Parathyroid adenoma (tissue), 2 donors: Measurements from ENCODE around the gene PHYHIPL.

ENCODE experiments used
- H2AFZ ChIP-seq: fragments of 300-600 bp; sonication (generic); one replicate; pipeline ENCODE4 v1.7.0; 2017; ENCODE audit warnings: antibody characterized with exemption, mild to moderate bottlenecking
- H3K27ac ChIP-seq: fragments of 300-600 bp; sonication (generic); one replicate; pipeline ENCODE4 v1.7.0; 2017
- H3K27me3 ChIP-seq: fragments of 300-600 bp; sonication (generic); one replicate; pipeline ENCODE4 v1.7.0; 2017; ENCODE audit warnings: low read length; ENCODE audit not compliant: control insufficient read depth, insufficient read depth
- H3K36me3 ChIP-seq: fragments of 300-600 bp; sonication (generic); one replicate; pipeline ENCODE4 v1.7.0; 2017; ENCODE audit warnings: low read length; ENCODE audit not compliant: control insufficient read depth, insufficient read depth
- H3K4me1 ChIP-seq: fragments of 300-600 bp; sonication (generic); one replicate; pipeline ENCODE4 v1.7.0; 2017; ENCODE audit warnings: control low read depth
- H3K4me2 ChIP-seq: fragments of 300-600 bp; sonication (generic); one replicate; pipeline ENCODE4 v1.7.0; 2017; ENCODE audit warnings: low read length
- H3K4me3 ChIP-seq: fragments of 300-600 bp; sonication (generic); one replicate; pipeline ENCODE4 v1.7.0; 2017; ENCODE audit warnings: low read depth, low read length
- H3K79me2 ChIP-seq: fragments of 300-600 bp; sonication (generic); one replicate; pipeline ENCODE4 v1.7.0; 2017; ENCODE audit warnings: control low read depth
- H3K9ac ChIP-seq: fragments of 300-600 bp; sonication (generic); one replicate; pipeline ENCODE4 v1.7.0; 2017; ENCODE audit warnings: mild to moderate bottlenecking
- H3K9me3 ChIP-seq: fragments of 300-600 bp; sonication (generic); one replicate; pipeline ENCODE4 v1.7.0; 2017; ENCODE audit warnings: low read length; ENCODE audit not compliant: control insufficient read depth
- TF ChIP-seq, protein P1 (sequence below): fragments of 300-600 bp; sonication (generic); IDR thresholded peaks from one replicate; pipeline ENCODE4 v1.7.0; 2017; ENCODE audit warnings: antibody characterized with exemption, mild to moderate bottlenecking
- donor health status: primary hyperparathyroidism.

PHYHIPL gene

DNA sequence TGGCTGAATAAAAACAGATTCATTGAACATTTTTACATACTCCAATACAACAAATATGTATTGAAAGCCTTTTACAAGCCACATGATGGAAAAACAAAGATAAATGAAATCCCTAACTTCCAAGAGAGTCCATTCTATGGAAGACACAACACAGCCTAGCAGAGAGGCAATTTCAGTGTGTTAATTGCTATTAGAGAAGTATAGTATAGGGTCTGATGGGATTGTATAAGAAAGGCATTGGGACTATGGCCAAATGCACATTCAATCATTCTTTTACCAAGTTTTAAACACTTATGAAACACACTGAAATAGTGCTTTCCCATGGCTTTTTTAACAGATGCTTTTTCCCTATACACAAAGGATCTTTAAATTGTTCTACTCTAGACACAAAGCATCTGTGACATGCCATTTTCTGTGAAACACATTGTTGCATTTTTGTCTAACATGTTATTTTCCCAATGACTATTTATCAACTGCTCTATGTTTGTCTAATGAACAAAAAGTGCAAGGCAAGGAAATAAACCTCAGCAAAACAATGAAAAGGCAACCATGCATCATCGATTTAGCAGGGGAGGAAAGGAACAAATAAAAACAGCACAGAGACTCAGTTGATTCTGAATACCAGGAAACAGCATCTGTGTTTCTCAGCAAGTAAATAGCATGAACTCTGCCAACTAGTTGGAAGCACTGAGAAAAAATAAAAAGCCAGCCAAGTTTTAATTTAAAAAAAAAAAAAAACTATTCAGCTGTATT is 42.4 kb upstream of the PHYHIPL start:
- no peak overlapping the region for H3K27ac ChIP-seq

DNA sequence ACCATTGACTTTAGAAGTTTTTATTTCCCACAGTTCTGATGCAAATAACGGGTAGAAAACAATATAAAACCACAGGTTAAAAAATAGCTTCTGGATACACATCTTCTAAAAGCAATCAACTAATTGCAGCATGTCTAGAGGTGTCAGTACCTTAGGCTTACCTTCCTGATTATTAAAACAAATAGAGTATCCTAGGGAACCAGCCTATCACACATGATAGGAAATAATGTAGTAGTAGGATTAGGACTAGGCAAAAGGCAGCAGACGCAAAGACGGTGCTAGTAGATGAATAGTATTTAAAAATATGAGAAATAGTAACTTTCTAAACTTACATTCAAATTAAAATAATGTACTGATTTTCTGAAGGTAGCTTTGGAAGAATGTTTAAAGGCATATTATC is 41.7 kb upstream of the PHYHIPL start:
- H3K9ac ChIP-seq = no peak overlapping the region
- no peaks in the 10 kb centered on the region for H3K79me2 ChIP-seq
- TF ChIP-seq, protein P1, sequence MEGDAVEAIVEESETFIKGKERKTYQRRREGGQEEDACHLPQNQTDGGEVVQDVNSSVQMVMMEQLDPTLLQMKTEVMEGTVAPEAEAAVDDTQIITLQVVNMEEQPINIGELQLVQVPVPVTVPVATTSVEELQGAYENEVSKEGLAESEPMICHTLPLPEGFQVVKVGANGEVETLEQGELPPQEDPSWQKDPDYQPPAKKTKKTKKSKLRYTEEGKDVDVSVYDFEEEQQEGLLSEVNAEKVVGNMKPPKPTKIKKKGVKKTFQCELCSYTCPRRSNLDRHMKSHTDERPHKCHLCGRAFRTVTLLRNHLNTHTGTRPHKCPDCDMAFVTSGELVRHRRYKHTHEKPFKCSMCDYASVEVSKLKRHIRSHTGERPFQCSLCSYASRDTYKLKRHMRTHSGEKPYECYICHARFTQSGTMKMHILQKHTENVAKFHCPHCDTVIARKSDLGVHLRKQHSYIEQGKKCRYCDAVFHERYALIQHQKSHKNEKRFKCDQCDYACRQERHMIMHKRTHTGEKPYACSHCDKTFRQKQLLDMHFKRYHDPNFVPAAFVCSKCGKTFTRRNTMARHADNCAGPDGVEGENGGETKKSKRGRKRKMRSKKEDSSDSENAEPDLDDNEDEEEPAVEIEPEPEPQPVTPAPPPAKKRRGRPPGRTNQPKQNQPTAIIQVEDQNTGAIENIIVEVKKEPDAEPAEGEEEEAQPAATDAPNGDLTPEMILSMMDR = no peak
- H3K36me3 ChIP-seq = no peaks in the 10 kb centered on the region
- no peak overlapping the region for H3K4me2 ChIP-seq
- no peaks in the 10 kb centered on the region for H3K27me3 ChIP-seq
- H3K27ac ChIP-seq = no peak overlapping the region
- no peak overlapping the region for H2AFZ ChIP-seq
- H3K9me3 ChIP-seq = no peaks in the 10 kb centered on the region
- H3K4me1 ChIP-seq = no peaks in the 10 kb centered on the region
- no peak overlapping the region for H3K4me3 ChIP-seq

More for the DNA sequence above, 42.4 kb upstream of the PHYHIPL start:
- Histone ChIP-seq H2AFZ (no peak overlapping the region), H3K36me3 (no peaks in the 10 kb centered on the region), H3K4me3 (no peak overlapping the region), H3K9me3 (no peaks in the 10 kb centered on the region), H3K9ac (no peak overlapping the region), H3K4me2 (no peak overlapping the region), H3K4me1 (no peaks in the 10 kb centered on the region), H3K79me2 (no peaks in the 10 kb centered on the region), H3K27me3 (no peaks in the 10 kb centered on the region)
- TF ChIP-seq, protein P1 = no peak

DNA sequence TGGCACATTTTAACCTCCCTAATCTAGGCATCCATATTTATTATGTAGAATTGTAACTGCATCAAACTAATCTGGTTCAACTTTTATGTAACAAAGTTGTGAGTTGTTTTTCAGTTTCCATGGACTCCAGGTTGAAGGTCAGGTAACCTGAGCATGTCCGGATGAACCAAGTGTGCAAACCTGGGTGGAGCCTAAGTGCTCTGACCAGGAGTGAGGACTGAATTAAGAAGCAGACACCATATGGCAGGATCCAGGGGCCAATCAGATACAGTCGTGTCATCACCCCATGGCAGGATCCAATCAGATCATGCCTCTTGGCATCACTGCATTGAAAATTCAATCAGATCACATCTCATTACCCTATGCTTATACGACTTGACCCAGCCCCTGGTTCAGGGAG is 41.2 kb upstream of the PHYHIPL start:
- TF ChIP-seq, protein P1 = no peak
- Histone ChIP-seq H3K79me2 (no peaks in the 10 kb centered on the region), H3K4me2 (no peak overlapping the region), H3K9me3 (no peaks in the 10 kb centered on the region), H2AFZ (no peak overlapping the region), H3K27me3 (no peaks in the 10 kb centered on the region), H3K36me3 (no peaks in the 10 kb centered on the region), H3K27ac (no peak overlapping the region), H3K4me3 (no peak overlapping the region), H3K9ac (no peak overlapping the region), H3K4me1 (no peaks in the 10 kb centered on the region)

DNA sequence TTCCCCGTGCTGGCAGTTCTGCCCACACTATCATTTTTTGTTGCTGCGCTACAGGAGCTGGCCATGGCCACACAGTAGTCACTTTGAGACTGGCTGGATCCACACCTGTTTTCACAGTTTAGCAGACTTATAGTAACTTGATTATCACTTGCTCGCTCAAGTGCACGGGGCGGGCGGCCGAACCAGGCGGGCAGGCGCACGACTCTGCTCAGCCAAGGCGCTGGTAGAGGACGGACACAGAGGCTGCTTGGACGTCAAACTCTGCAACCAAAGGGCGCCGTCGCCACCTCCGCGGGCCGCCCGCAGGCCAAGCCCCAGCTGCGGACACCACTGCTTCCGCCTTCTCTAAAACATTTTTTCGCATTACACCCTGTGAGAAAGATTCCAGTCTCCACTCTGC is 38.4 kb upstream of the PHYHIPL start:
- Histone ChIP-seq H3K79me2 (no peaks in the 10 kb centered on the region), H3K4me1 (no peaks in the 10 kb centered on the region), H3K9ac (no peak overlapping the region), H3K36me3 (no peaks in the 10 kb centered on the region), H3K27me3 (no peaks in the 10 kb centered on the region), H3K9me3 (no peaks in the 10 kb centered on the region), H3K4me3 (no peak overlapping the region), H2AFZ (no peak overlapping the region), H3K27ac (no peak overlapping the region), H3K4me2 (no peak overlapping the region)
- TF ChIP-seq, protein P1 = no peak

DNA sequence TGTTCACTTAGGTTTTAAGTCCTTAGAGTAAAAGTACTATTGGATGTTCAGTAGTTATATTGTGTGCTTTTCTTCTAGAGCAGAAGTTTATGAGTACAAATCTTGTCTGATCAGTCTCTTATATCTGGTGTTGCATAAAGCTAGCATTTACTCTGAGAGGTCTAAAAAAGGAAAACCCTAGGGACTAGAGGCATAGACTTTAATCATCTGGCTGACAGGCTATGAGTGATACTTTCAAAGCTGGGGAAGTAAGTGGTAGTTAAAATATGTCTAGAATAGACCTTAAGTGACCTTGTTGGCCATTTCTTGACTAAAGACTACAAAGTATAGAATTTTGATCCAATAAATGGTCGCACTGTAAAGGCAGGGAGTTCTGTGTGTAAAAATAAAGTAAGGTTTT is 32.9 kb upstream of the PHYHIPL start:
- no peak overlapping the region for H2AFZ ChIP-seq
- H3K36me3 ChIP-seq = no peaks in the 10 kb centered on the region
- H3K4me1 ChIP-seq = no peaks in the 10 kb centered on the region
- H3K79me2 ChIP-seq = no peaks in the 10 kb centered on the region
- H3K4me3 ChIP-seq = no peak overlapping the region
- H3K9me3 ChIP-seq = no peaks in the 10 kb centered on the region
- TF ChIP-seq, protein P1 = no peak
- H3K27ac ChIP-seq = no peak overlapping the region
- H3K27me3 ChIP-seq = no peaks in the 10 kb centered on the region
- H3K4me2 ChIP-seq = no peak overlapping the region
- H3K9ac ChIP-seq = no peak overlapping the region
